Measurements from ENCODE around the gene IGF2BP3. TPM values are rescaled to one million over a fixed set of nuclear protein-coding genes. Genes with fewer than 3 reads are reported as not detected.
A peak's percentile ranks its signal among the peaks of the same experiment; 100 is the strongest.
"Not testable (repeated sequence)": the region's sequence is repeated elsewhere in the genome, so short reads cannot be mapped to it uniquely, and the experiment has no call there.

Gene IGF2BP3
- total RNA-seq, 1 experiment from 2014 or later = 63.3 TPM

DNA sequence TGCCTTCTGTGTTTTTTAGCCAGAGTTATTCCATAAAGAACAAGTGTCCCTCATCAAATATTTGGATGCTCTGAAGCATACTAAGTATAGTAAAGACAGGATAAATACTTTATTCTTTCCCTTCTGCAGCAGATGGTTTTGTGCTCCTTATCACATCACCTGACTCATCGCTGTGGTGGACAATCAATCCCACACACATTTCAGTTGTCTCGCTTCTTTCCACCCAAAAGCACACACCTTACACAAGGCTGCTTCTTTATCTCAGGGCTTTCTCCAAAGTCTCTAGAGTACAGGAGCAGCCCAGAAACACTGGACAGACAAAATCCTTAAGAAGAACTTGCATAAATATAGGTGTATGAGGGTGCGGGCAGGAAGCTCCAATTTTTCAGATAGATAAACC is 43.4 kb downstream of the IGF2BP3 start:
- DNase-seq (ENCODE audit: low read depth) = no peak

- no peak for DNase-seq (ENCODE audit: low read depth)
Observed at GRCh38 chr7:23422909-23423308, 47.4 kb downstream of the IGF2BP3 start.

GRCh38 chr7:23422384-23422783 is 47.9 kb downstream of the IGF2BP3 start:
- no peak for DNase-seq (ENCODE audit: low read depth)

DNA sequence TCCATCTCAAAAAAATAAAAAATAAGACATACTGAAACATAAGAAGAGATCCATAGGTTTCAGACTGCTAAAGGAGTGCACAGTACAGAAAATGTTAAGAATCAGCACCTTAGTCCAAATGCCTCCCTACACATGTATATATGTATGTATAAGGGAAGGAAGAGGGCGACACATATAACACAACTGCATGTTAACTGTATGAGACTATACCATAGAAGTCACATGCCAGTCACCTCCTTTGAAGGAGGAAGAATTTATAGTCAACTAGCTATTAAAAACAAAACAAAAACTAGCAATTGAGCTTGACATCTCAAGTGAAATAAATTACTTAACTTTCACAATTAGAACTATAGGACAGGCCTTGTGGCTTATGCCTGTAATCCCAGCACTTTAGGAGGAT is 50.4 kb downstream of the IGF2BP3 start:
- no peak for DNase-seq (ENCODE audit: low read depth)

DNA sequence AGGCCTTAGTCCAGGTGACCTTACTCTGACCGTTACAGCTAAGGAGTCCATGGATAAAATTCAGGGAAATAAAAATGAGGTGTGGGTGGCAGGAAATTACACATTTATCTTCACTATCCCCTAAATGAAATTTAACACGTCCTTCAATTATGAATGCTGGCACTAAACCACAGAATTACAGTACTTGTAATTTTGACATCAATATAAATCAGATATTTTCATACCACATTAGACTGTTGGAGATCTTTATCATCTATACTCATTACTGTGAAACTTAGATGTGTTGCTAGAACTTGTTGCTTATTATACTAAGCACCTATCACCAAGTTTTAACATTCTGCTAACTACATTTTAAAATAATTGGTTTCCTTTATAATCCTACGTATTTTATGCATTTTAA is 51.1 kb downstream of the IGF2BP3 start:
- no peak for DNase-seq (ENCODE audit: low read depth)

GRCh38 chr7:23418046-23418445 is 52.2 kb downstream of the IGF2BP3 start:
- DNase-seq (ENCODE audit: low read depth) = peak; percentile 69

DNA sequence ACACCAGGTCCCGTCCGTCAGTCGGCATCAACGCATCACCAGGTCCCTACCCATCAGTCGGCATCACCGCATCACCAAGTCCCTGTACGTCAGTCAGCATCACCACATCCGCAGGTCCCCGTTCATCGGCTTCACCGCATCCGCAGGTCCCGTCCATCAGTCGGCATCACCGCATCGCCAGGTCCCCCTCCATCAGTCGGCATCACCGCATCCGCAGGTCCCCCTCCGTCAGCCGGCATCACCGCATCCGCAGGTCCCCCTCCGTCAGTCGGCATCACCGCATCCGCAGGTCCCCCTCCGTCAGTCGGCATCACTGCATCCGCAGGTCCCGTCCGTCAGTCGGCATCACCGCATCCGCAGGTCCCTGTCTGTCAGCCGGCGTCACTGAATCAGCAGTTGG is 55.1 kb downstream of the IGF2BP3 start:
- no peak for DNase-seq (ENCODE audit: low read depth)

DNA sequence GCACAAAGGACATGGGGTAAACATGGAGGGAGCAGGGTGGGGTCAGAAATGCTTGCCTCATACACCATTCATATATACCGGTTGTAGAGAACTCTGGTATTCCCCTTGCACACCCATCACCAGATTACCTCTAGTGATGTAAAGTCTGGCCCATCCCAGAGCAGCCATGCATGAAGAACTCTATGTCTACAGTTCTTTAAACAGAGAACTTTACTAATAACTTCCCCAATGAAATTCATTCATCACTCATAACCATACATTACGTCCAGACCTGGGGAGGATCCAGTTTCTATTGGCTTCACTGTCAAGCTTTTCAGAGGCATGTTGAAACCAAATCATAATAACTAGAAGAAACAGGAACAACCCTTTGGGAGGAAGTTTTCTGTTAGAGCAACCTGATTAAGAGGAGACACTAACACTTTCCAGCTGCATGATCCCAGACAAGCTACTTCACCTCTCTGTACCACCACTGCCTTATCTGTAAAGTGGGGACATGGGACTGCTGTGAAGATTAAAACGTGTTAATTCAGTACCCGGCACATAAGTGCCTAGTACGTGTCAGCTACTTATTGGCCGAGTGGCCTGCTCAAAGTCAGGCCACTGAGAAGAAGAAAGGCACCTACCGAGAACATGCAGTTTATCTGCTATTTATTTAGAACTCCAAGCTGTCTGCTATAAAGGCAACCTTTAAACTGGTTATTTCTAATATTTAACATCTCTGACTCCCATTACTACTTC is 59.7 kb downstream of the IGF2BP3 start:
- DNase-seq (ENCODE audit: low read depth) = no peak

GRCh38 chr7:23406564-23406963 is 63.7 kb downstream of the IGF2BP3 start:
- DNase-seq (ENCODE audit: low read depth) = not testable (repeated sequence)

DNA sequence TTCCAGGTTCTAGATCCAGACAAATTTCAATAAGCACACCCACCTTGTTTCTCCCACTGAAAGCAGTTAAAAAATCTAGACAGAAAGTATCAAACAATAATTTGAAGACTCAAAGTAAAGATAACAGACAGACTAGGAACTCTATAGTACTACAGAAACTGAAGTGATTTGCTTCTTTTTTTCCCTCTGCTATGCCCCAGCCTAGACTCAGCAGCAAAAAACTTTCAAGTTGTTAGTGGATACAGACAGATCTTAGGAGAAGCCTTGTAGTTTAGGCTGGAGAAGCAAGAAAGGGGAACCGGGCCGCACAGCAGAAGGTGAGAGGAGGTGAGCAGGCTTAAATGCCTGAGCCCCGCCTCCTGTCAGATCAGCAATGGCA is 65.1 kb downstream of the IGF2BP3 start:
- DNase-seq (ENCODE audit: low read depth) = no peak

- DNase-seq (ENCODE audit: low read depth) = no peak
Observed at GRCh38 chr7:23404546-23405239, 65.6 kb downstream of the IGF2BP3 start.

GRCh38 chr7:23403970-23404369 is 66.3 kb downstream of the IGF2BP3 start:
- DNase-seq (ENCODE audit: low read depth) = no peak

DNA sequence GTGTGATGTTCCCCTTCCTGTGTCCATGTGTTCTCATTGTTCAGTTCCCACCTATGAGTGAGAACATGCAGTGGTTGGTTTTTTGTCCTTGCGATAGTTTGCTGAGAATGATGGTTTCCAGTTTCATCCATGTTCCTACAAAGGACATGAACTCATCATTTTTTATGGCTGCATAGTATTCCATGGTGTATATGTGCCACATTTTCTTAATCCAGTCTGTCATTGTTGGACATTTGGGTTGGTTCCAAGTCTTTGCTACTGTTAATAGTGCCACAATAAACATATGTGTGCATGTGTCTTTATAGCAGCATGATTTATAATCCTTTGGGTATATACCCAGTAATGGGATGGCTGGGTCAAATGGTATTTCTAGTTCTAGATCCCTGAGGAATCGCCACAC is 72.2 kb downstream of the IGF2BP3 start:
- not testable (repeated sequence) for DNase-seq (ENCODE audit: low read depth)

- no peak for DNase-seq (ENCODE audit: low read depth)
Observed at GRCh38 chr7:23397241-23397640, 73.0 kb downstream of the IGF2BP3 start.

DNA sequence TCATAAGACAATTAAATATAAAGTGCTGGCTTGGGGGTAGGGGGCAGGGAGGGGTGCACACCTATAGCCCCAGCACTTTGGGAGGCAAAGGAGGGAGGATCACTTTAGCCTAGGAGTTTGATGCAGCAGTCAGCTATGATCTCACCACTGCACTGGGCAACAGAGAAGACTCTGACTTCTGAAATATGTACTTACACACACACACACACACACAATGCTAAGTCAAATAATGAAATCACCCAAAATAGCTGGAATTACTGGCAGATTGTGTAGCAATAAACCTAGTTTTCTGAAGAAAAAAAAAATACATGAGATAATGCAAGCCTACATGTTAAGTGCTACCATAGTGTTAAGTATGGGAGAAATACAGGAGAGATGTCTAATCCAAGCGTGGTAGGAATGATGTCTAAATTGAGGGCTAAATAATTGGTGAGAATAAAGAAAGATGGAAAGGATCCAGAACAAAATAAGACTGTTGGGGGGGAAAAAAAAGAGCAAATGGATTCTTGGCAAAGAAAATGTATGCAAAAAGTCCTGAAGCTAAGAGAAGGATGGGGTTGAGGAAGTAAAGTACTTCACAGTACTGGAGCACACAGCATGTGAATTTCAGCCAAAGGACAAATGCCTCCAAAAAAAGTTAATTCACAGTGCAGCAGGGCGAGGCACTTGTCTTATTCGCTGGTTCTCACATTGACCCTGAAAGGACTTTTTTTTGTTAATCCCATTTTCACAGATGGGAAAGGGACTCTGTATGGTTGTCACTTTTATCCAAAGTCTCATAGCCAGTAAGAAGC is 73.9 kb downstream of the IGF2BP3 start:
- peak; percentile 56 for DNase-seq (ENCODE audit: low read depth)

- peak; percentile 58 for DNase-seq (ENCODE audit: low read depth)
Observed at GRCh38 chr7:23394488-23395171, 75.7 kb downstream of the IGF2BP3 start.

DNA sequence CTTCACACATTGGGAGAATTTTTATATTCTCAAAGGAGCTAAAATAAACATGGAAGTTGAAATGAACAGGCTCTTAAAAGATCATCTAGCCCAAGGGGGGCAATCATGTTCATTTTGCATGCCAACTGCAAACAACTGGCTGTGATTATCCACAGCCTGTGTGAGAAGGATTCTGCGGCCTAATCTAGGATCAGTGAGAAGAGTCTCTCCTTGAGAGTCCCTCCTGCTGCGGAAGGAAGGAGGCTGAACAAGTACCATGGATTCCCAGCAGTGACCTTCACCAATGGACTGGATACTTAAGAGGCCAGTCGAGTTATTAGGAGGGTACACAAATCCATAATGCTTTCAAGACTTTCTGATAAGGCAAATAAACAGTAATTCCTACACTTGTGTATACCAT is 76.7 kb downstream of the IGF2BP3 start:
- no peak for DNase-seq (ENCODE audit: low read depth)

GRCh38 chr7:23389701-23390100 is 80.6 kb downstream of the IGF2BP3 start:
- DNase-seq (ENCODE audit: low read depth) = no peak

DNA sequence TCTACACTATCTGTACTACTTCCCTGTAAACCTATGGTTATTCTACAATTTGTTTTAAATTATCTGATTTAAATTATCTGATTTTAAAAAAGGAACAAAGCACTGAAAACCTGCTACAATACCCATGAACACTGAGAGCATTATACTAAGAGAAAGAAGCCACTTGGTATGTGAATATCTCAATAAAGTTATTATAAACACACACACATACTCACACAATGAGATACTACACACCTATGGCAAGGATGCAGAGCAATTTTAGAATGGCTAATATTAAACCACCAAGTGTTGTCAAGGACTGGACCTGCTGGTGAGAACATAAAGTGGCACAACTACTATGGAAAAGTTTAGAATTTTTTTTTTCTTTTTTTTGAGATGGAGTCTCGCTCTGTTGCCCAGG is 82.7 kb downstream of the IGF2BP3 start:
- DNase-seq (ENCODE audit: low read depth) = no peak

DNA sequence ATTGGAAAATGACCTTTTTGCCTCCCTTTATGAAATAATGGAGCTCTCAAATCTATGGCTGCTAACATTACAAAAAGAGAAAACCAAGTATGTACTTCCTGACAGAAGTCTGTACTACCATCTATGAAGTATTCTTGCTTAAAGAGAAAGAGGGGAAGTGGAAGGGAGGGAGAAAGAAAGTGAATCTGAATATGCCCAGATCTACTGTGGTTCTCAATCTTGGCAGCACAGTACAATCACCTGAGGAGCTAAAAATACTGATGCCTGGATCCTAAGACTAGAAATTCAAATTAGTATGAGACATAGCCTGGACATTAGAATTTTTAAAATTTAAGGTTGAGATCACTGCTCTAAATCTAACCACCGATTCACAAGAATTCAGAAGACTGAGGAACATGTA is 85.2 kb downstream of the IGF2BP3 start:
- no peak for DNase-seq (ENCODE audit: low read depth)

- DNase-seq (ENCODE audit: low read depth) = peak; percentile 80
Observed at GRCh38 chr7:23383225-23383624, 87.1 kb downstream of the IGF2BP3 start.

DNA sequence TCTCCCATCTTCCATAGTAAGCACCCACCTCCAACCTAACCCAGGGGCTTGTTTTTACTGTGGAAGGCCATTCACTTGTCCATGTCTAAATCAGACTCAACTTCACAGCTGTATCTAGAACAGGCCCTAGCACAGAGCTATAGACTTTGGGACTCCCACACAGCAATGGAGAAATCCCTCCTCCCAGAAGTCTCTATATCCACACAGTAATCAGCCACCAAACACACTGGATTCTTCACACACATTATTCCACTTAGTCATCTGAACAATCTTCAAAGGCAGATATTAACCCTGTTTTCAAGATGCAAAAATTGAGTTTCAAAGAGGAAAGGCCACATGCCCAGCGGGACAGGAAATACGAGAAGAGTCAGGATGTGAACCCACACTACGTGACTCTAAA is 89.3 kb downstream of the IGF2BP3 start:
- DNase-seq (ENCODE audit: low read depth) = no peak

Measured in LHCN-M2 (cell line).